GM11168 (cell line): ENCODE measurements around the gene MPPED1.

ENCODE experiments used
- in situ Hi-C: fragments of 300-500 bp; cut with MboI; formaldehyde crosslinking; loops from one replicate; pipeline ENCODE4 v1.12.0; 2022; ENCODE audit warnings: low sequenced_read_pairs; ENCODE audit not compliant: unreplicated experiment

The MPPED1 gene

DNA sequence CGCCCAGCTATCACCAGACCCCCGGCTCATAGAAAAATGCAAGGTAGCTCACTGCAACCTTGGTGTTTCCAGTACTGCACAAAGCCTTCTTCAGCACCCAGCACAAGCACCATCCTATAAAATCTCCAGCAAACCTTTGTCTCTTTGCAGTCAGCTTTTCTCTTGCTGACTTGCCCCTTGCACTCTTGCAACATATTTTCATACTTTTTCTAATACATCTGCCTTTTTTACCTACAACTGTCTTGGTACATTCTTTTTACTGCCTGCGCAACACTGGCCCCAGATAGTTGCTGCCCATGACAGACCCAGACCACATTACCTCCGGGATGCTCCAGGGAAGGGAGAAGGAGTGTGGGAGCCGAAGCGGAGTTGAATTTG lies 142.4 kb downstream of the MPPED1 start:
- in situ Hi-C loops, result no loop called here

DNA sequence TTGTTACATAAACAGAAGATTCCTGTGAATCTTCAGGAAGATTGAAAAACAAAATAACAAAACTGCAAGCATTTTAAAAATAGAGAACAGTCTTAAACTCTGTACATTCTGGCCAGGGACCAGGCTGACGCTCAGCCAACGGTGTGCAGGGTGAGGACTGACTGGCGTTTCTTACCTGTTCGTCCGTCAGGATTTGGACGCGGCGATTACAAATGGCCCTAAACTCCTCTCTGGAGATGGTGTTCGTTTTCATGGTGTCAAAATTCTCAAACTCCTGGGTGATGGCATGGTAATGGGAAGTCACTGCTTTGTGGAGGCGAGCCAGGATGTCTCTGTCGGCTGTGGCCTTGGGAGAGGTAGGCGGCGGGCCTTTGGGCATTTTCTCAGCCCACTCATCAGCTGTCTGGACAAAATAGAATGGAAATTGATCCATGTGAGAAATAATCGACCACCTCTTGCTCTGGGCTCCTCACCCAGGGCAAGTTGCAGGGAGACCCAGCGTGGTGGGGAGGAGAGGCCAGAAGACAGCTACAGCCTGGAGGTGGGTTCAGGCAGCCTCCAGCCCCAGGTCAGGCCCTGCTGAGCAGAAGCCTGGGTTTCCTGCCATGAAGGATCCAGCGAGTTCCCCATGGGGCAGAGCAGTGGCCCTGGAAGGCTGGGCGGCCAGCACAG lies 143.0 kb downstream of the MPPED1 start:
- in situ Hi-C loops, result no loop called here

DNA sequence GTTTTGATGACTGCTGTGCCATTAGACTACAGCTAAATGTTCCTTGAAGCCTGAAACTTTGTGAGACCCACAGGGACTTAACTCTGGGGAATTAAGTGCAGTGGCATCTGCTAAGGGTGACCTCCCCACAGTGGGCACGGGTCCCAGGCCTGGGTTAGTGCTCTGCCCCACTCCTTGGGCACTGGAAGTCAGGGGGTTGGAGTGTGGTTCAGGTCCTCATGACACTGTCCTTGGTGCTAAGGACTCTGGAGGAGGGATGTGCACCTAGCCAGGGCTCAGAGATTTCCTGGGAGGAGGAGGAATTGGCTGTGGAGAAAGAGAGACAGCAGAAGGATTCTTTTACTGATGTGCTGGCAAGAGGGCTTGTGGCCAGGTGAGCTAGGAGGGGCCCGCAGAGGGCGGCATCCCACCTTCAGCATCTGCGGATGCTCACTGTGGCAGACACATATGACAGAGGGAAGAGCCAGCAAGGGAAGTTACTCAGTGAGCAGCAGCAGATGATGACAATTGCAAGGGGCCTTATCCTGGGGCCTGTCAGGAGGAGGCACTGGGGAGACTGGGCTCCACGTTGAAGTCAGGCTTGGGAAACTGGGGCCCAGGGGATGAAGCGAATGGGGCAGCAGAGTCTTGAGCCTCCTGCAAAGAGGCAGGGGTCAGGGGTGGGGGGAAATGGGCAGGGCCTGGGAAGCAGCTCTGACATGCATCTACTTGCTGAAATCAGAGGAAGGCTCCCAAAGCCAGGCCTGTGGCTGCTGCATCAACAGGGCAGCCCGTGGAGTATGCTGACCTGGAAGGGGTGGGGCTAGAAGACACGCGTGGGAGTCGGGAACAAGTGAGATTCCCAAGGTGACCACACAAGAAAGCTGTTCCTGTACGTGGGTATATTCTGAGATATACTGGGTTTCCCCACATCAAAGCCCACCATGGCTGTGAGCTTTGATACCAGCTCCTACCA lies 144.0 kb downstream of the MPPED1 start:
- in situ Hi-C loops, result no loop called here
